Stimulated activated naive CD4-positive, alpha-beta T cell treated with Interleukin-2 at 50 U/mL for 16 hours (primary cell): ENCODE results near the gene CUL1.

Experiments used
- DNase-seq: peaks from one replicate; lab custom pipeline; 2025; lab: John Stamatoyannopoulos, UW

Gene CUL1

GRCh38 chr7:148761499-148762278 is 63.0 kb downstream of the CUL1 start:
- no peak for DNase-seq

- DNase-seq = no peak
Observed at GRCh38 chr7:148763622-148764021, 64.9 kb downstream of the CUL1 start.

GRCh38 chr7:148770004-148770403 is 71.3 kb downstream of the CUL1 start:
- DNase-seq = no peak

GRCh38 chr7:148772297-148773089 is 73.8 kb downstream of the CUL1 start:
- peak; percentile 30 for DNase-seq

- DNase-seq = peak; percentile 4
Observed at GRCh38 chr7:148773334-148773733, 74.6 kb downstream of the CUL1 start.

GRCh38 chr7:148774471-148774870 is 75.8 kb downstream of the CUL1 start:
- no peak for DNase-seq

GRCh38 chr7:148782757-148783456 is 84.2 kb downstream of the CUL1 start:
- no peak for DNase-seq

GRCh38 chr7:148783801-148784527 is 85.3 kb downstream of the CUL1 start:
- DNase-seq = no peak

- no peak for DNase-seq
Observed at GRCh38 chr7:148787571-148788295, 89.0 kb downstream of the CUL1 start.

GRCh38 chr7:148789220-148789619 is 90.5 kb downstream of the CUL1 start:
- no peak for DNase-seq

- DNase-seq = no peak
Observed at GRCh38 chr7:148790131-148790726, 91.5 kb downstream of the CUL1 start.

- no peak for DNase-seq
Observed at GRCh38 chr7:148790850-148791249, 92.1 kb downstream of the CUL1 start.

GRCh38 chr7:148791546-148791945 is 92.8 kb downstream of the CUL1 start:
- no peak for DNase-seq

GRCh38 chr7:148793590-148793989 is 94.9 kb downstream of the CUL1 start:
- no peak for DNase-seq

- no peak for DNase-seq
Observed at GRCh38 chr7:148794476-148794875, 95.8 kb downstream of the CUL1 start.

GRCh38 chr7:148796841-148797240 is 98.1 kb downstream of the CUL1 start:
- no peak for DNase-seq

- no peak for DNase-seq
Observed at GRCh38 chr7:148799893-148800555, 101.3 kb downstream of the CUL1 start.

GRCh38 chr7:148800677-148801076 is 102.0 kb downstream of the CUL1 start:
- DNase-seq = no peak

- DNase-seq = no peak
Observed at GRCh38 chr7:148802101-148802493, 103.4 kb downstream of the CUL1 start.

GRCh38 chr7:148803094-148803493 is 104.4 kb downstream of the CUL1 start:
- no peak for DNase-seq
